ENCODE data around the gene DDX56.
"Not testable (repeated sequence)": the region's sequence is repeated elsewhere in the genome, so short reads cannot be mapped to it uniquely, and the experiment has no call there.

The DDX56 gene

DNA sequence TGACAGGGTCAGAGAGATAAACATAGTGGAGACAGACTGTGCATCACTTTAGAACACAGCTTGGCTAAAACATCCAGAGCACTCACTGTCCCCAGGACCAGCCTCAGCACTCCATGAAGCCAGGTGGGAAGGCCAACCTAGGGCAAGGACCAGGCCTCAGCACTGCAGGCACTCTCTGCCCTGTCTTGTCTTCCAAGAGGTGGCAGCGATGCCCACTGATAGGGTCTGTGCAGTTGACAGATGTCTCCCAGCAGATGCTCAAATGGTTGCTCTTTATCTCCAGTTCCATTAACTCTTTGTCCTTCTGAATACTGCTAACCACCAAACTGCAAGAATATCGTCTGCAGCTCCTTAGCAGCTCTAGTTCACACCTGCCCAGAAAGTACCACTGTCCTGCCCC, 9.1 kb downstream of the DDX56 start:
- DNase-seq (ENCODE audit: insufficient read length, low spot score) (no peak), FAIRE-seq (no peak)

DNA sequence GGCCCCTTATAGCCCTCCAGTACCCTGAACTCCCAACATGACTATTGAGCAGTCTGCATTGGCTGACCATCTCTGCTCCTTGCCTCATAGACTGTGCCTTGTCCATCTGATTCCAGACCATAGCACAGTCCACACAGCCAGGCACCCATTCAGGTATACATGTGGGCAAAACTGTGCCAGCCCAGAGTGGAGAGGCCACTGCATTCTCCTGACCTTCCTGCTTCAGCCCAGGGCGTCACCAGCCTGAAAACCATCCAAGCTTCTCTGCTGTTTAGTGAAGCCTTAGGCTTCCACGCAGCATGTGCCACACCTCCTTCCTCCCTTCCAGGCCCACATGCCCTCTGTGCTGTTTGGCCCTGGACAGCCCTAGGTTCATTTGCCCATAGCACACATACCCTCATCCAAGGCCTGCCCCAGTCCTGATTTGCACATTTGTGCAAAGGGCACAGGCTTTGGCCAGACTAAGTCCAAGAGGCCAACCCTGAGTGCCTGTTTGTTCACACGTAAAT, 10.5 kb downstream of the DDX56 start:
- FAIRE-seq (no peak), DNase-seq (ENCODE audit: insufficient read length, low spot score) (no peak)

DNA sequence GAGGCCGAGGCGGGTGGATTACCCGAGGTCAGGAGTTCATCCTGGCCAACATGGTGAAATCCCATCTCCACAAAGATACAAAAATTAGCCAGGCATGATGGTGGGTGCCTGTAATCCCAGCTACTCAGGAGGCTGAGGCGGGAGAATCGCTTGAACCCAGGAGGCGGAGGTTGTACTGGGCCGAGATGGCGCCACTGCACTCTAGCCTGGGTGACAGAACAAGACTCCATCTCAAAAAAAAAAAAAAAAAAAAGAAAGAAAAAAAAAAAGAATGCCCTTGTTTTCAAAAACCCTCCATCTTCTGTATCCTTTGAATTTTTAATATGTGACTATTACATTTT, 11.1 kb downstream of the DDX56 start:
- DNase-seq (ENCODE audit: insufficient read length, low spot score); FAIRE-seq: not testable (repeated sequence)

DNA sequence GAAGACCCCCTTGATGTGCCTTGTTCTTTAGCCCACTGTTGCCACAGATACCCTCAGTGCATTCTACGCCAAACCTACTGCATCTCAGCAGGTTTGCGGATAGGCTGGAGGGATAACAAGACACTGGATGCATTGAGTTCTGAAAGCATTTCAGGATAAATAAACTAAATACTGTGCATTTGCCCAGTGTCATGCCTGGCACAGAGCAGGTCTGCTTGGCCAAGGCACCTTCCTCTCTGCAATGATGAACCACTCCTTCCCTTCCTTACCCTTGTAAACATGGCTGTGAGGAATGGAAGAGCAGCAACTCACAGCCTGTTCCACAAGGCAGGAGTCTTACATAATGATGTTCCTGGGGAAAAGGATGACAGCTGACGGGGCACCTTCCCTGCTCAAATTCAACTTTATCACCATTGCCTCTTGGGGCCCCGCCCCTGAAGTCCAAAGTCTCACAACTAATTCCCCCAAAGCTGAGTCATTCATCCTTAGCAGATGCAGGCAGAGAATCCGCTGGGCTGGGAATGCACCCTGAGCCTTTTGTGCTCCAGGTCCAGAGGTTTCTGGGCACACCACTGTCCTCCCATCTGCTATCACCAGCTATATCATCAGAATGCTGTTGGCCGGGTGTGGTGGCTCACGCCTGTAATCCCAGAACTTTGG, 11.6 kb downstream of the DDX56 start:
- no peak for FAIRE-seq
- no peak for DNase-seq (ENCODE audit: insufficient read length, low spot score)

DNA sequence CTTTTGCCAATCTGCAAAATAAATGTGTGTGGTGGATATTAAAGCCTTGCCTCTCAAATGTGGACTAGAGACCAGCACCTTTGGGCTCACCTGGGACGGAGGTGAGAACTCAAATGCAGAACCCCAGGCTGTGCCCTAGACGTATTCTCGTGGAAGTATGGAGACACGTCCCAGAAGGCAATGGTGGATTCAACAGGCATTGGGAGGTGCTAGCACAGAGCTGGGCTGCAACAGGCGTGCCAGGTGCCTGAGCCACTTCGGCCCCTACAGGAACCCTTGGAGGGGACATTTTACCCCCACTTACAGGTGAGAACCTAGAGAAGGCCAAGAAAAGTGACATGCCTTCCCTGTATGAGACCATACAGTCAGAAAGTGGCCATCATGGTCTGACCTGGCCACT, 12.2 kb downstream of the DDX56 start:
- DNase-seq (ENCODE audit: insufficient read length, low spot score) (no peak), FAIRE-seq (no peak)

DNA sequence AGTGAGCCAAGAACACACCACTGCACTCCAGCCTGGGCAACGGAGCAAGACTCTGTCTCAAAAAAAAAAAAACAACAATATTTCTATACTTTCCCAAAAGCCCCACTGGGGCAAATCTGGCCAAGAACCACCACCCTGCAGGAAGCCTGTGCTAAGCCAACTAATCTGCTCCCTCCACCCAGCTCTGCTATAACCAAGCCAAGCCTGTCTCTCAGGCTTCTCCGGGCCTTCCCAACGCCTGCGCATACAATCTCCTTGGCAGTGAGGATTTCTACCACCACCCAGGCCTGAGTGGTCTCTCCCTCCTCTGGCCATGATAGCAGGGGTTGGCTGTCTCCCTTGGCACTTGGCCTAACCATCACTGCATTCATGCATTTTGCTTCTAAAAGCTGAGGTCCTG, 14.2 kb downstream of the DDX56 start:
- FAIRE-seq (no peak), DNase-seq (ENCODE audit: insufficient read length, low spot score) (no peak)

DNA sequence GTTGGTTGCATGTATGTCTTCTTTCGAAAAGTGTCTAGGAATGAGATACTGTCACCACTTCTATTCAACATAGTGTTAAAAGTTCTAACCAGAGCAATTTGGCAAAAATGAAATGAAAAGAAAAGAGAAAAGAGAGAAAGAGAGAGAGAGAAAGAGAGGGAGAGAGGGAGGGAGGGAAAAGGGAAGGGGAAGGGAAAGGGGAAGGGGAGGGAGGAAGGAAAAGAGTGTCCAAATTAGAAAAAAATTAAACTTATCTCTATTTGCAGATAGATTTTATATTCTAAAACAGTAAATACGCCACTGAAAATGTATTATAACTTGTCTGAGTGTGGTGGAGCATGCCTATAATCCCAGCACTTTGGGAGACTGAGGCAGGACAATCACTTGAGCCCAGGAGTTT, 16.2 kb downstream of the DDX56 start:
- DNase-seq (ENCODE audit: insufficient read length, low spot score) (no peak), FAIRE-seq (no peak)

DNA sequence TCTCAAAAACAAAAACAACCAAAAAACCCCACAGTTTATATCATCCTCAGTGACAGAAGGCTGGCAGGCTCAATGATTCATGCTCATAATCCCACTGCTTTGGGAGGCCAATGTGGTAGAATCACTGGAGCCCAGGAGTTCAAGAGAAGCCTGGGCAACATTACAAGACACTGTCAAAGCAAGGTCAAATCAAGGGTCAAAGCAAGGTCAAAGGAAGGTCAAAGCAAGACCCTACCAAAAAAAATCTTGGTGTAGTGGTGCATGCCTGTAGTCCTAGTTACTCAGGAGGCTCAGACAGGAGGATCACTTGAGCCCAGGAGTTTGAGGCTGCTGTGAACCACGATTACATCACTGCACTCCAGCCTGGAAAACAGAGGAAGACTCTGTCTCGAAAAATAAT, 18.4 kb downstream of the DDX56 start:
- no peak for FAIRE-seq

DNA sequence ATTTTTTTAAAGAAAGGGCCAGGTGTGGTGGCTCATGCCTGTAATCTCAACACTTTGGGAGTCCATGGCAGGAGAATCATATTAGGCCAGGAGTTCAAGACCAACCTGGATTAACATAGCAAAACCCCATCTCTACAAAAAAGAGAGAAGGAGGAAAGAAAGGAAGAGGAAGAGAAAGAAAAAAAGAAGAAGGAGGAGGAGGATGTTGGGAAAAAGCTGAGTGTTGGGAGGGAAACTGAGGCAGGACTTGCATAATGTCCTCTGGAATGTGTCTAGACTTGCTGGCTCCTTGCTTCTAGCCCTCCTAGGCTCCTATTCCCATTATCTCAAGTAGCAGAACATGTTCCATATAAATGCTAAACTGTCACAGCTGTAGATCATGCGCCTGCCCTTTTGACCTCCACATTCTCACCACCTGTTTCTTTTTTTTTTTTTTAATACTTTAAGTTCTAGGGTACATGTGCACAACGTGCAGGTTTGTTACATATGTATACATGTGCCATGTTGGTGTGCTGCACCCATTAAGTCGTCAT, 21.2 kb downstream of the DDX56 start:
- not testable (repeated sequence) for FAIRE-seq; DNase-seq (ENCODE audit: insufficient read length, low spot score)

More for the DNA sequence above, 18.4 kb downstream of the DDX56 start:
- DNase-seq (ENCODE audit: insufficient read length, low spot score), result no peak

DNA sequence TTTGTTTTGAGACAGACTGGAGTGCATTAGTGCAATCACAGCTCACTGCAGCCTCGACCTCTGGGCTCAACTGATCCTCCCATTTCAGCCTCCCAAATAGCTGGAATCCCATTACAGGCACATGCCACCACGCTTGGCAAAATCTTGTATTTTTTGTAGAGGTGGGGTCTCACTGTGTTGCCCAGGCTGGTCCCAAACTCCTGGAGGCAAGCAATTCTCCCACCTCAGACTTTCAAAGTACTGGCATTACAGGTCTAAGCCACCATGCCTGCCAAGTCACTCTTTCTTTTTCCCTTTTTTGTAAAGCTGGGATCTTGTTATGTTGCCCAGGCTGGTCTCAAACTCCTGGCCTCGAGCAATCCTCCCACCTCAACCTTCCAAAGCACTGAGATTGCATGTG, 24.3 kb downstream of the DDX56 start:
- DNase-seq (ENCODE audit: insufficient read length, low spot score), result no peak
- FAIRE-seq, result no peak

DNA sequence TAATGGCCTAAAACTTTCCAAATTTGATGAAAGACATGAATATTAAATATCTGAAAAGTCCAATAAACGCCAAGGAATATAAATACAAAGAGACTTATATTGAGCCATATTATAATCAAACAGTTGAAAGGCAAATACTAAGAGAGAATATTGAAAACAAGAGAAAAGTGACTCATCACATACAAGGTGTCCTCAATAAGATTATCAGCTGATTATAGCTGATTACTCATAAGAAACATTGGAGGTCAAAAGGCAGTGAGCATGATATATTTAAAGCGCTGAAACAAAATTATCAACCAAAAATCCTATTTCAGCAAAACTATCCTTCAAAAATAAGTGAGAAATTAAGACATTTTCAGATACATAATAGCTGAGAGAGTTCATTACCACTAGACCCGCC, 24.8 kb downstream of the DDX56 start:
- no peak for FAIRE-seq
- DNase-seq (ENCODE audit: insufficient read length, low spot score), result no peak

DNA sequence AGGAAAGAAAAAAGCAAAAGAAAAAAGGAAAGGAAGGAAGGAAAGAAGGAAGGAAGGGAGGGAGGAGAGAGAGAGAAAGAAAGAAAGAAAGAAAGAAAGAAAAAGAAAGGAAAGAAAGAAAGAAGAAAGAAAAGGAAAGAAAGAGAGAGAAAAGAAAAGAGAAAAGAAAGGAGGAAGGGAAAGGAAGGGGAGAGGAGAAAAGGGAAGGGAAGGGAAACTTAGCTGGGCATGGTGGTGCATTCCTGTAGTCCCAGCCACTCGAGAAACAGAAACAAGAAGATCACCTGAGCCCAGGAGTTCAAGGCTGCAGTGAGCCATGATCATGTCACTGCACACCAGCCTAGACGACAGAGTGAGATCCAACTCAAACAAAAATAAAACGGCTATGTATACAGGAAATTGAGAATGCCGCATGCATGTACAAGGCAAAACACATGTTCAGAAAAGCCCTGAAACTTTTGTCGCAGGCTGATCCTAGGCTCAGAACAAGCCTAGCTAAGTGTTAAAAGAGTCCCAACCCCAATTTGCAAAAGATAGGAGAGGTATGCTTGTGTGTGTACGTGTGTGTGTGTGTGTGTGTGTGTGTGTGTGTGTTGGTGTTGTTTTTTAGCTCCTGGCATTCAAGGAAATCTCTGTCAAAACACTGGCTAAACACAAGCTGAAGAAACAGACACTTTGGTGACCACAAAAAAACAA, 26.0 kb downstream of the DDX56 start:
- DNase-seq (ENCODE audit: insufficient read length, low spot score) (no peak), FAIRE-seq (no peak)

DNA sequence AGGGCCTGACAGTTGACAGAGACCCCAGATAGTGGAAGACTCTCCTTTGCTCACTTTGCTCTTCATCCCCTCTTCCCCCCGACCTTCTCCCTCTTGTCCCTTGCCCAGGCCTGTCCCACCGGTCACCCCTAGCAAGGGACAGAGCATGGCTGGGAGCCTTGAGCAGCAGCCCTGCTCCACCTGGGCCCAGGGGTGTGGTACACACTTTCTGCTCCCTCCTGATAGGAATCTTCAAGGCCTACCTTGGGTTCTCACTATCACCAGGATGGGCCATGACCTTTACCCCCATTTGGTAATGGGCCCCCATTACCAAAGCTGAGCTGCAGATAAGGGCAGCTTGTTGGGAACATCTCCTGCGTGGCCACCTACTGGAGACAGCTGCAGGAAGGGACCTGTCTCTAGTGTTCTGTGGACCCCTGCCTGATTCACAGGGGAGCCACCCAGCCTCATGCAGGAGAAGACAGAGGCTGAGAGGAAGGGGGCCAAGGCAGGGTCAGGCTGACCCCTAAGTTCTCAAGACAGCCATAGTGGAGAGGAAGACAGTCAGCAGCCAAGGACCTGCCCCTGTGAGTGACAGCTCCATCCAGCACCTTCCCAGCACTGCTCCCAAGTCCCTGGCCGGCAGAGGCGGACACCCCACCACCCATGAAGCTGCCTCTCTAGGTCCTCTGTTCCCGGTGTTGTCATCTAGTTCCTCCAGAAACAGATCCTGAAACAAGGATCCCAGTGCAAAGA, 31.7 kb downstream of the DDX56 start:
- DNase-seq (ENCODE audit: insufficient read length, low spot score) (no peak), FAIRE-seq (no peak)

DNA sequence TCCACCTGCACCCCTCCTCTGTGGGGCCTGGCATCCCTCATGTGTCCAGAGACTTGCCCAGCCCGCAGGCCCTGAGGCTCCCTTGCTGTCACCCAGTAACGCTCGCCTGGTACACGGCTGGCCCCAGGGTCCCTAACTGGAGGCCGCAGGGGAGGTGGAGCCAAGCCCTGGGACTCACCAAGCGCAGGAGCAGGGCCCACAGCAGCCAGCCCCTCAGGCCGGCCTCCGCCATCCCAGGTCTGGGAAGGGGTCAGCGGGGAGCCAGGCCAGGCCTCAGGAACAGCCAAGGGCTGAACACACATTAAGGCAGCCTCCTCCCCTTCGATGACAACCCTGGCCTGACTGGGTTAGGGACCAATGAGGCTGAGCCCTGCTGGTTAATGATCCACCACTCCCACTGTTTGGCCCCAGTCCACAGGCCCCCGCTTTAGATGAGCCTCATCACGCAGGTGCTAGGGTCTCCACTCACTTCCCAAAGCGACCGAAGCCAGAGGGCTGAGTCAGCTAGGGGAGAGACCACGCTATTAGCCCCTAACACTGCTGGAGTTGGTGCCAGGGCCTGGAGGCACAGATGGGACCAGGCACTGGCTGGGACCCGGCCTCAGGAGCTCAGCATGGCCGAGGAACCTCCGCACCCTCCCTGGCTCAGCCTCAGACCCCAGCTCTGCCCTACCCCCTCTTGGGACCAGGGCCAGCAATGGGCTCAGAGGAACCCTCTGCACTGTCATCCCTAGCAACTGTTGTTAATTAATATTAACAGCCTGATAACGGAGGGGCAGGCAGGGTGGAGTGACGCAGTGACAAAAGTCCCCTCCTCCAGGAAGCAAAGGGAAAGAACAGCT, 32.5 kb downstream of the DDX56 start, which contains the start of gene NPC1L1:
Gene NPC1L1 (minus strand): TSS at position 303 of the 842 bp plus-strand sequence. CDS start 71 bp downstream, at position 232.
- FAIRE-seq, result no peak
- no peak for DNase-seq (ENCODE audit: insufficient read length, low spot score)

DNA sequence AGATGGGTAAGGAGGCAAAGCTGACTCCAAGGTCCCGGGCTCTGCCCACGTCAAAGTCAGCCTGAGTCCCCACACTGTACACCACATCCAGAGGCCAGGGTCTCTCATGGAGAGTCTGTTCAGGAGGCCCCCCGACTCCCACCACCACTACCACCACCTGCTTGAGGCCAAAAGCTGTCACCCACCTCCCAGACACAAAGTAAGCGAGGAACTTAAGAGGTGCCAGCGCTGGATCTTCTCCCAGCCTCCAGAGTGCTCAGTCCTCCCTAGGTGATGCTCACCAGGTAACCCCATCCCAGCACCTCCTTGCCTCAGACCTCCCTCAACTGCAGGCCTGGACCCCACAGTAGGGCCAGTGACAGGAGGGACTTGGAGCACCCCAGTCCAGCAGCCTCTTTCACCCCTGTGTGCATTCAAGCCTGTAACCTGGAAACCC, 33.1 kb downstream of the DDX56 start:
- DNase-seq (ENCODE audit: insufficient read length, low spot score), result no peak
- no peak for FAIRE-seq

DNA sequence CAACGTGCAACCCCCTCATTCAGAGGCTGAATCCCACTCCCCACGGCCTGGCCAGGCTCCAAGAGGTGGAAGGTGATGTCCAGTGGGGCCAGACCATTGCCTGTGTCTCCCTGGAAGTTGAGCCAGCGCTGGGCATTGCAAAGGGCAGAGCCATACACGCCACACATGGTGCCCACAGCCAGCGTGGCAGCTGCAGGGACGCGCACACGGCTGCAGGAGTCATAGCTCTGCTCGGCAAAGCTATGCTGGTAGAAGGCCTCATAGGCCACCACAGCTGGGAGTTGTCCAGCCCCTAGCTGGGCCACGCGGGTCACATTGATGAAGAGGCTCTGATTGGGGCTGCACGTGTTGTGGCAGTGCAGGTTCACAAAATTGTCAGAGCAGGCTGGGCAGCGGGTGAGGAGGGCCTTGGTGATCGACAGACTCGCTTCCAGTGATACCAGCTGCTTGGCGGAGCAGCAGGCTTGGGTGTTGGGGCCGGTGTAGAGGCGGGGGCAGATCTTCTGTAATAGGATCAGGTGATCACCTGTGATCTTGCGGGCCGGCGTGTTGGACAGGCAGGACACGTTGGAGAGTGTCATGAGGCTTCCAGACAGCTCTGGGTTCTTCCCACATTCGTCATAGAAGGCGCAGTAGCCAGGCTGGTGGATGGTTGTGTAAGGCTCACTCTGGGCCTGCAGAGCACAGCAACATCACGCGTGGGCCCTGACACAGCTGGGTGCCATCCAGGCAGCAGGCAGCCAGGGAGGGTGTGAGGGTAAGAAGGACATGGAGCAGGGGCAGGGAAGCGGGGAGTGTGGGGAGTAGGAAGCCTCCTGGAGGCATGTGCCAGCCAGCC, 33.8 kb downstream of the DDX56 start:
- no peak for FAIRE-seq
- no peak for DNase-seq (ENCODE audit: insufficient read length, low spot score)

DNA sequence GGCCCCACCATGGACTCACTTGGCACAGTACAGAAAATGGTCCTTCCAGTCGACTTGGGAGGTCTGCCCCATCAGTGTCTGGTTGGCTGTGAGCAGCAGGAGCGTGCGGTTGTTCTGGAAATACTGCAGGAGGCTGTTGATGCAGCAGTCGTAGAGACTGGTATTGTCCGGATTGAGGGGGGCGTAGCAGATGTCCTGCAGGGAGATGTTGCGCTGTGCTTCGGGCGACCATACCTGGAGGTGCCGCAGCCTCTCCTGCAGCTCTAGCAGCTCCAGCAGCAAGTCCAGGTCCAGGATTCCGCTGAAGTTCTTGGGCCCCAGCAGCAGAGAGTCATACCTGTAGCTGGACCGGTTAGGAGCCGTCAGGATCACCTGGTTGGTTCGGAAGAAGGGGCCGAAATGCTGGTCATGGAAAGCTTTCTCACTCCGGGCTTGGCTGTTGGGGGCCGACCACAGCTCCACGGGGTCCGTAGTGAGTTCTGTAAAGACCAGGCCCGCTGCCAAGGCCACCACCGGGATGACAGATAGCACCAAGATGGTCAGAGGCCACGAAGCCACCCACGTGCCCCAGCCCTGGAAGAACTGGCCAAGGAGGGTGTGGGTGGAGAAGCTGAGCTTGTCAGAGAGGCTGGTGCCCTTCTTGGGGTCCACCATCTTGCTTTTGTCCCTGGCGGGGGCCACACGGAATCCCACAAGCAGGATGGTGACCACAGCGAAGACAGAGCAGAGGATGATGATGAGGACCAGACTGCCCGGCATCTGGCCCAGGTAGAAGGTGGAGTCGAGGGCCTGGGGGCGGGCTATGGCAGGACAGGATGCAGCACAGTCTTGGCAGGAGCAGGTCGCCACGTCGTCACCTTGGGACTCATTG, 34.7 kb downstream of the DDX56 start:
- DNase-seq (ENCODE audit: insufficient read length, low spot score), result no peak
- no peak for FAIRE-seq

DNA sequence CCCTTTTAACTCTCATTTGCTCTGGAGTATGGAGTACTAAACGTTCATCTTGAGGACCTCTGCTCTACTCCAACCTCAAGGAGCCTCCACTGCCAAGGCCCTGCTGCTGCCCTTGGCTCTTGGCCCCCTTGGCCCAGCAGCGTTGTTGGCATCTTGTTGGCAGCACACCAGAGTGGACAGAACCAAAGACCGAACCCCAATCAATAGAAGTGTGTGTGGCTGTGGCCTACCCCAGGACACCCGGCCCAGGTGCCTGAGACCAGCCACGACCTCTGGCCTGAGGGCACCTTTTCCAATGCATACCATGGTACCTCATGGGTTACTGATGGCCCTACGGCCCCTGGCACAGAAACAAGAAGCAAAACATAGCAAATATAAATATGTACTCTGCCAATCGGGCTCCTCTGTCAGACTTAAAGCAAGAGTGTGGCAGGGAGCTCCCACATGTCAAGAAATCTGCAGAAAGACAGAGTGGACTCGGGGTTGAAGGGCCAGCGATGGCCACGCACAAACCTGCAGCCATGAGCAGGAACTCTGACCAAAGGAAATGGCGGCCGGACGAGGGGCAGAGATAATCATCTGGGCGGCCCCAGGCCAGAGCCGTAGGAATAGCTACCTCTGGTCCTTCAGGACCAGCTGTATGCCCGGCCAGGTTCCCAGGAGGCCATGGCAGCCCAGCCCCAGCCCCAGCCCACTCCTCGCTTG, 35.5 kb downstream of the DDX56 start:
- DNase-seq (ENCODE audit: insufficient read length, low spot score) (no peak), FAIRE-seq (no peak)

All from GM19239 (cell line).